Anterior cingulate cortex (tissue), 58 donors: ENCODE data around the gene SCO2.
"Not testable (repeated sequence)": the region's sequence is repeated elsewhere in the genome, so short reads cannot be mapped to it uniquely, and the experiment has no call there.

Experiments used
- DNase-seq, 58 donors: peaks; one replicate each; lab custom pipeline; 2025; lab: John Stamatoyannopoulos, UW

The SCO2 gene

DNA sequence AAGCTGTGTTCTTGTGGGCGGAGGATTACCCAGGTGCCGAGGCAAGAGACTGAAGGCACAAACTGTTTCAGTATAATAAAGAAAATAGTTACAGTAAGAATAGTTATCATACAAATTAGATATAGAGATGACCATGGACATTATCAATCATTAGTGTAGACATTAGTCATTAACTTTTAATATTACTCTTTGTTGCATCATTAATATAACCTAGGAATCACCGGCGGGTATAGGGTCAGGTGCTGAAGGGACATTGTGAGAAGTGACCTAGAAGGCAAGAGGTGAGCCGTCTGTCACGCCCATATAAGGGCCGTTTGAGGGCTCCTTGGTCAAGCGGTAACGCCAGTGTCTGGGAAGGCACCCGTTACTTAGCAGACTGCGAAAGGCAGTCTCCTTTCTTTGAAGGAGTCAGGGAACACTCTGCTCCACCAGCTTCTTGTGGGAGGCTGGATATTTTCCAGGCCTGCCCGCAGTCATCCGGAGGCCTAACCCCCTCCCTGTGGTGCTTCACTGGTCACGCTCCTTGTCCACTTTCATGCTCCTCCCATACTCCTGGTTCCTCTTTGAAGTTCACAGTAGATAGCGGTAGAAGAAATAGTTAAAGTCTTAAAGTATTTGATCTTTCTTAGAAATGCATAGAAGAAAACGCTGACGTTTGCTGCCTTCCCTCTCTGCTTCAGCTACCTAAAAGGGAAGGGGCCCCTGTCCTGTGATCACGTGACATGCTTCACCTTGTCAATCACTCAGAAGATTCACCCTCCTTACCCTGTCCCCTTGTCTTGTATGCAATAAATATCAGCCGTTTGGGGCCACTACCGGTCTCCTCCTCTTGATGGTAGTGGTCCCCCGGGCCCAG, 8.7 kb upstream of the SCO2 start:
- DNase-seq = not testable (repeated sequence)

DNA sequence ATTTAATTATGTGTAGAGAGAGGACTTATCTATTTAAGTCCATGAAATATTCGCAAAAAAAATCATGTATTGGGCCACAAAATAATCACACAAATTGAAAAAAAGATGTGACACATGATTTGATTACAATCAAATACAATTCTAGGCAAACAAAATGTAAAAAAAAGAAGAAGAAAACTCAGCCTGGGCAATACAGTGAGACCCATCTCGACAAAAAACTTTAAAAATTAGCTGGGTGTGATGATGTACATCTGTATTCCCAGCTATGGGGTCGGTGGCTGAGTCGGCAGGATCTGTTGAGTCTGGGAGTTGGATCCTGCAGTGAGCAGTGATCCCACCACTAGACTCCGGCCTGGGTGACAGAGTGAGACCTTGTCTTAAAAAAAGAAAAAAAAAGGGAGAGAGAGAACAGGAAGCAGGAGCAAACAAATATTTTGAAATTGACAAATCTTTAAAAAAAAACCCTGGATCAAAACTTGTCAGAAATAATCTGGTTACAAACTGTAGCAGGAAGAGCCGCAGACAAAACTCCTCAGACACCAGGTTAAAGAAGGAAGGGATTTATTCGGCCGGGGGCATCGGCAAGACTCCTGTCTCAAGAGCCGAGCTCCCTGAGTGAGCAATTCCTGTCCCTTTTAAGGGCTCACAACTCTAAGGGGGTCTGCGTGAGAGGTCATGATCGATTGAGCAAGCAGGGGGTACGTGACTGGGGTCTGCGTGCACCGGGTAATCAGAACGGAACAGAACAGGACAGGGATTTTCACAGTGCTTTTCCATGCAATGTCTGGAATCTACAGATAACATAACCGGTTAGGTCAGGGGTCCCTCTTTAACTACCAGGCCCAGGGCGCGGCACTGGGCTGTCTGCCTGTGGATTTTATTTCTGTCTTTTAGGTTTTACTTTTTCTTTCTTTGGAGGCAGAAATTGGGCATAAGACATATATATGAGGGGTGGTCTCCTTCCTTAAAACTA, 7.7 kb upstream of the SCO2 start:
- no peak for DNase-seq

DNA sequence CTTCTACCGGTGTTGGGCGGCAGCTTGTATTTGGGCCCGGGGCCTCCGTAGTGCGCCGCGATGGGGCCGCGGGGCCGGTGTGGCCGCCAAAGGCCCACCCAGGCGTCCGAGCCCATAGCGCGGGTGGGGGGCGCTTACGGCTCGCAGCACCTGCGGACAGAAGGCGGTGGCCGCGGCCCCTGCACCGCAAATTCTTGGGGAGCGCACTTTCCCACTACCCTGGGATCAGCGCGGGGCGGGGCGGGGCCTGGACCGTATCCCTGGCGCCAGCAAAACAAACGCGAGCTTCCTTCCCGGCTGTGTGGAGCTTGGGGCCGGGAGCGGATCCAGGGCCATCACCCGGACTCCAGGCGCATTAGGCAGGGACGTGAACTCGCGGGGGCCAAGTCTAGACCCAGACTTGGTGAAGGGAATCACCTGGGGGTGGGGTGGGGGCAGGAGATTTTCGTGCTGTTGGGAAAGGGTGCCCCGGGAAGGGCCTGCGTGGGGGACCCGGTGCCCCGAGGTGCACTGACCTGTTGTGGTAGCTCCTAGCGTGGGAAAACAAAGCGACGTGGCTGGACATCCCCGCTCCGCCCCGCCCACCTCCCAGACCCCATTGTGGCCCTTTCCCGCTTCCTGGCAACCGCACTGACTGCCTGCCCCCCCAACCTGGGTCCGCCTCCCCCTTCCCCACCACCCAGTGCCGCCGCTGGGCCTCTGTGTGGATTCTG, 6.7 kb upstream of the SCO2 start:
- no peak for DNase-seq

DNA sequence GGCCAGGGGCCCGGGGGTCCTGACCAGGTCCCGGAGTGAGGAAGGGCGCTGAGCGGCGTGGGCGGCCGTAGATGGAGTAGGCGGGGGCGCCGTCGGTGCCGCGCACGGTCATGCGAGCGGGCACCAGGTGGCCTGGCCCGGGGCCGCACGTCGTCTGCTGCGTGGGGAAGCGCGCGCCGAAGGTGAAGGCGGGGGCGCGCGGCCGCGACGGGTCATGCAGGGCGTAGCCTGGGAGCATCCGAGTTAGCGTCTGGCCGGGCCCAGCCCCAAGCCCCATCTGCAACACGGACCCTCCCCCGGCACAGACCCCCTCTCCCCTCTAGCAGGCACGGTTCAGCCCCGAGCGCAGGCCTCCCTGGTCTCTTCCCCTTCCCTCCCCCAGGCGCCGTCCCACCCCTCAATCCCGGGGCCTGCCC, 6.2 kb upstream of the SCO2 start:
- no peak for DNase-seq

DNA sequence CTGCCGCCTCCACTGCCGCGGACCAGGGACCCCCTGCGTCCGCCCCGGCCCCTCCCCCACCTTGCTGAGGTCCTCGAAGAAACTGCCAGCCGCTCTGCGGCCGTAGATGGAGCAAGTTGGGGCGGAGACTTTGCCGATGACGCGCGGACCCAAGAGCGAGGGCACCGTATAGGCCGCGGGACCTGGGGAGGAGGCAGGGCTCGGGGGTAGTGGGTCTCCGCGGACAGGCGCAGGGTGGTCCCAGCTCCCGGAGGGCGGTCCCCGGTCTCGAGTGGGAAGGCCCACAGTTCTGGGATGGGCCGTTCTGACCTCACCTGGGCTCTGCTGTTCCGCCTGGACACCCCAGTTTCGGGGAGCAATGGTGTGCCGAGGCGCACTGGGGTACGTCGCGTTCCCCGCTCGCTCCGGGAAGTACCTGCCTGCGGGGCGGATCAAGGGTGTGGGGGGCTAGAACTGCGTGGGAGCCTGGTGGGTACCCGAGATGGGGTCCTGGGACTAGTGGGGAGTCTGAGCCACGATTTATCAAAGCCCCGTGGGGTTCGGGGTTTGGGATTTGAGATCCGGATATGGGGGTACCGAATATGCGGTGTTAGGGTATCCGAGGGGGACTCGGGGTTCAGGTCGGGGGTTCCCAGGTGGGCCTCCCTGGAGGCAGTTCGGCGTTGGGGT, 5.6 kb upstream of the SCO2 start:
- DNase-seq = peak in 1 of 58 donors; percentile 13

DNA sequence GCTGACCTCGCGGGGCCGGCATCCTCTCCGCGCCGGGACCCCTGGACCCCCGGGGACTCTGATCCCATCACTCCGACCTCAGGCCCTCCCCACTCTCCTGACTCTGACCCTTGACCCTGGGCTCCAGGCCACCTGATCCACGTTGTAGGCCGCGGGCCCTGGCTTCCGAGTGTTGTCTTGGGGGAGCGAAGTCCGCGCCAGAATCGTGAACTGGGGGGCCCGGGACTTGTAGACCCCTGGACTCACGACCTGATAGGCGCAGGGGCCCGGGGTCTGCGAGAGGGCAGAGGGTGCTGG, 5.1 kb upstream of the SCO2 start:
- no peak for DNase-seq

DNA sequence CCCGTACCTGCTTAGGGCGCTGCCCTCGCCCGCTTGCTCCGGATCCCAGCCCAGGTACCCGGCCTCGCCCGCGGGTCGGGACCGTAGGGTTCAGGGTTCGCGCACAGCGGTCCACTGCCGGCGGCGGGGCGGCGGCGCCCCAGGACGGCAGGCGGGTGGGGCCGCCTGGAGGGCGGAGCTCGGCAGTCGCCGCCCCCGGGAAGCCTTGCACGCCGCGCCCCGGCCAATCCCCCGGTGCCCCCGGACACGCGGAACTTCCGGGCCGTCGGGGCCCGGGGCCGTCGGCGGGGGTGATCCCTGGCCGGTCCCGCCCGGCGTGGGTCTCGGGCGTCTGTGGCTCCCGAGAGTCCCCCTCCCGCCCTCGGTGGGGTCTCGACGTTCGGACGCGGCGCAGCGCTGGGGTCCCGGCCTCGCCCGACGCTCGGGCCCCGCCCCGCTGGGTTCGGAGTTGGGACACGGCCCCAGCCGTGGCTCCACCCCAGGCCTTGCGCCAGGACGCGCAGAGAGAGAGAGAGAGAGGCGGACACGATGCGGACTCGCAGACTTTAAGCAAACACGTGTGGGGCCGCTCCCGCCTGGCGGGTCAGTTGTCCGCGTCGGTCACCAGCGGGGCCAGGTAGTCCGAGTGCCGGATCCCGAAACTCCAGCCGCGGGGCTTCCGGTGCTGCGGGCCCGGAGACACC, 4.6 kb upstream of the SCO2 start, which contains the start of gene TYMP:
Gene TYMP, minus strand, starts transcription at position 116 of the 683 bp plus-strand sequence. CDS start 303 bp downstream, outside the sequence.
- peak in 1 of 58 donors; percentile 21 for DNase-seq

DNA sequence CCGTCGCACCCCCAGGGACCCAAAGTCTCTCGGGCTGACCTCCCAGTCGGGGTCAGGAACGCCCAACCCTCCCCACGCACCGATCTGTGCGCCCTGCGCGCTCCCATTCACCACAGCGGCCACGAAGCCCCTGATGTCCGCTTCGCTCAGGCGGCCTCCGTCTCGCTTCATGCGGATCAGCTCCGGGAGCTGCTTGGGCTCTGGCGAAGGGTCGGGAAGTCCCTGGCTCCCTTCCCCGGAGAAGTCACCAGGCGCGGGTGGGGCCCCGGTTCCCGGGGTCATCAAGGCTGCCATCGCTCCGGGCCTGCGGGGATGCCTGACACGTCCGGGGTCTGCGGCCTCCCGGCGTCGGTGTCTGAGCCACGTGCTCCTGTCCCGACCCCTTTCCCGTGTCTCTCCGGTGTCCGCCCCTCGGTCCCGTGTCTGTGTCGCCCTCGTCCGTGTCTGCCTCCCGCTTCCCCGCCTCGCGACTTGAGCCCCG, 4.1 kb upstream of the SCO2 start:
- no peak for DNase-seq

DNA sequence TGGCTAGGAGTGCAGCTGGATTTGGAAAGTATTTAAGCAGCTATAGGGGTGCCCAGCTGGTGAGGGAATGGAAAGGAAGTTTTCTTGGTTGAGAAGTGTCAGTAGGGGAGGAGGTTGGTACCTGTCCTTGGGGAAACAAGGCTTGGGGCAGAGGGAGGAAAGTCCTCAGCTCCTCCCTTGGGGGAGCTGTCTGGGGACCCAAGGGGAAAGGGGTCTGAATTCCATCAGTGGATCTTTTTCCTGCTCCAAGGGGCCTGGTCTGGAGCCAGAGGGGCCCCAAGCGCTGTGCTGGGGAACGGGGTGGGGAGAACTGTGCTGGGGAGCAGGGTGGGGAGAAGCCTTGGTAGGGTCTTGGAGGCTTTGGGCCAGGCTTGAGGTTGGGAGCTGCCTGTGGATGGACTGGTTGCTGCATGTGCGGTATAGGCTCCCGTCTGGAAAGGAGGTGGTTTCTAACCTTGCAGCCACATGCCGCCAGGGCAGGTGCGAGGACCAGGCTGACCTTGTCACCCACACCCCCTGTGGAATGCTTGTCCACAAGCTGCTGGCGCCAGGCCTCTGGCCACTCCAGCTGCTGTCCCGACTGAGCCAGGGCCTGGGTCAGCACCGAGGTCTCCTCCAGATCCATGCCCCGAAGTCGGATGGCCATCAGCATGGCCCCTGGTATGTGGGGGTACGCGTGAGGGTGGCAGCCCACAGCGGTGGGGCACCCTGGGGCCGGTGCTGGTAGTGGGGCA, 3.5 kb upstream of the SCO2 start:
- DNase-seq = no peak

DNA sequence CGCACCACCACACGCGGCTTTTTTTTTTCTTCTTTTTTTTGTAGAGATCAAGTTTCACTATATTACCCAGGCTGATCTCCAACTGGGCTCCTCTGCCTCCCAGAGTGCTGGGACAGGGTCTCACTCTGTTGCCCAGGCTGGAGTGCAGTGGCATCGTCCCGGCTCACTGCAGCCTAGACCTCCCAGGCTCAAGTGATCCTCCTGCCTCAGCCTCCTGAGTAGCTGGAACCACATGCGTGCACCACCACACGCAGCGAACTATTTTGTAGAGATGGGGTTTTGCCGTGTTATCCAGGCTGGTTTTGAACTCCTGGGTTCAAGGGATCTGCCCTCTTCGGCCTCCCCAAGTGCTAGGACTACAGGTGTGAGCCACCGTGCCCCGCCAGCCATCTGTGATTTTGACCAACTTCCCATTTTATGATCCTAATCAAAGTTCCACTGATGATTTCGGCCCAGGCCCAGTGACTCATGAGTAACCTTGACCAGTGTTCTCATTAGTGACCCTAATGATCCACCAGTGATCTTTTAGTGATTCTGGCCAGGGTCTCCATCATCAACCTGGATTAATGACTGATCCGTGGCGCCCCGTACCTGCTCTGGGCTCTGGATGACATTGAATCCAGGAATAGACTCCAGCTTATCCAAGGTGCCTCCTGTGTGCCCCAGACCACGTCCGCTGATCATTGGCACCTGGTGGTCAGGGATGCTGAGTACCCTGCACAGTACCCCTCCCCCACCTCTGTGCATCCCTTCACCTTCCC, 2.7 kb upstream of the SCO2 start:
- no peak for DNase-seq

DNA sequence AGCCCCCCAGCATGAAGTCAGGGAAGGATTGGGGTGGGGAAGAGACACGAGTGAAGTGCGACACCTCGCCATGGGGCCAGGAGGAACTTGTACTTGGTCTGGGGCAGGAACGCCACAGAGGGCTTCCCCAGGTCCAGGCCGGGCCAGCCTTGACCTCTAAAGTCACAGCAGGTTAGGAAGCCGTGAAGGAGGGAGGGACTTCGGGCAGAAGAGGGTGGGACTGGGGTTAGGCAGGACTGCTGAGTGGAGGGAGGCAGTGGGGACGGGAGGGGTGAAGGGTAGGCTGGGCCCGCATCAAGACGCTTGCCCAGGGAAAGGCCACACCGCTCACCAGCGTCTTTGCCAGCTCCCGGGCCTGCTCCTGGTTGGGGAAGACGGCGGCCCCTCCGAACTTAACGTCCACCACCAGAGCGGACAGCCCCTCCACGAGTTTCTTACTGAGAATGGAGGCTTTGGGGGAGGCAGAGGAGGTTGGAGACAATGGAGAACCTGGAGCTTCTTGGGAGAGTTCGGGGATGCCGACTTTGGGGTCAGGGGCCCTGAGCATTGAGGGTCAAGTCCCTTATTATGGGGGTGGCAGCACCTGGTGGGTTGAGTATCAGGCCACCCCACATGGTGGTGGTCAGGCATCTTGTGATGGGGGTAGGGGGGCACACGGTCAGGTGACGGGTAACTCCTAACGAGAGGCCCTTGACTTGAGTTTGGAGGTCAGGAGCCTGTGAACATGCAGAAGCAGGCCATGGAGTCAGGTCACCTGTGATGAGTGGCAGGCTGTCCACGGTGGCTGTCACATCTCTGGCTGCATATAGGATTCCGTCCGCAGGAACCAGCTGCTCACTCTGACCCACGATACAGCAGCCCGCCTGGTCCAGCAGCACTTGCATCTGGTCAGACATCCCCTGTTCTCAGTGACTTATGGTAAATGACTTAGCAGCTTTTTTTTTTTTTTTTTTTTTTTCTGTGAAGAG, 1.7 kb upstream of the SCO2 start:
- DNase-seq = no peak

DNA sequence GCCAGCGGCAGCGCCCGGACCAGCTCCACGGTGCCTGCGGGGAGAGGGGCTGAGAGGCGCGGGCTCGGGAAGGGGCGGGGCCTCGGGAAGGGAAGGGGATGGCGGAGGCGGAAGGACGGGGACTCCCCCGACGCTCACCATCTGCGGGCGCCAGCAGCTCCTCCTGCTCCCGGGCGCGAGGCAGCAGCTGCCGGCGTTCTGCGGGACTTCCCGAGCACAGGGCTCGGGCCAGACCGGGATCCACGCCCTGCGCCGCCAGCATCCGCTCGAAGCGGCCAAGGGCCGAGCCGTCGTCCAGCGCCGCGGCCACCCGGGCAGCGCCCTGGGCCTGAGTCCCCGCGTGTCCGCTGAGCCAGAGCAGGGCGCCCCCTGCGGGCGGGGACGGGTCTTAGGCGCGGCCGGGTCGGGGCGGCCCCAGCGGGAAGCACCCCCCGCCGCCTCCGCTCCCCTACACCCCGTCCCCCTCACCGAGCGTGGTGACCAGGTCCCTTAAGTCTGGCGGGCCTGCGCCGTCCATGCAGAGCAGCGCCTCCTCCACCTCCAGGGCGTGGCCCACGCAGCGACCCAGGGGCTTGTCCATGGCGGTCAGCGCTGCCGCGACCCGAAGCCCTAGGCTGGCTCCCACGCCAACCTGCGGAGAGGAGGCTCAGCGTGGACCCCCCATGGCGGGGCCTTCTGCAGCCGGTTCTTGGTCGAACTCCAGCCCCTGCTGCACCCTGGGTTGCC, 873 bp upstream of the SCO2 start:
- DNase-seq = peak in 37 of 58 donors; percentile 40 to 80 (median 68)

DNA sequence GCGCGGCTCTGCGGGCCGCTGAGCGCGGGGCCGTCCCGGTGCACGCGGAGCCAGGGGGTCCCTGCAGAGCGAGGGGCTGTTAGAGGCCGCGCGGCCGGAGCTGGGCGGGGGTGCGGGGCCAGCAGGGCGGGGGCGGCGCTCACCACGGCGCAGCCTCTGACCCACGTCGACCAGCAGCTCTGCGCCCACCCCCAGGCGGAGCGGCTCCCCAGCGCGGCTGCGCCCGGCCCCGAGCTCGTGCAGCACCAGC, 385 bp upstream of the SCO2 start:
- DNase-seq = peak in 19 of 58 donors; percentile 46 to 90 (median 75)

DNA sequence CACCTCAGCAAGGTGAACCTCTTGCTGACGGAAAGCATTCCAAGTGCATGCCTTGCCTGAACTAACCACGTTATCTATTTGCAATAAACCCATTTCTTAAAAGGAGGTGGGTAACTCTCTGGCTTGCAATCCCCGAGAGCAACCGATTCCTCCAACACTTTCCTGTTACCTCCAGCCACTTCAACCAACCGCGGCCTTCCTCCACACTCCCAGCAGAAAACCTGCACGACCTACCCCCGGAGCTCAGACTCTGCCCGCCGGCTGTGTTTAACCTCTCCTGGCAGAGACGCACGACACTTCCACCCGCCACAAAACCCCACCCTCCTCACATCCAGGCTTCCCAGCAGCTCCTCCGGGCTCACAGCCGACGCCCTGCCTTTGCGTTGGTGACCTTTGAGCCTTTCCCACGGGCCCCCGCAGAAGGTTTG, 708 bp downstream of the SCO2 start:
- no peak for DNase-seq

DNA sequence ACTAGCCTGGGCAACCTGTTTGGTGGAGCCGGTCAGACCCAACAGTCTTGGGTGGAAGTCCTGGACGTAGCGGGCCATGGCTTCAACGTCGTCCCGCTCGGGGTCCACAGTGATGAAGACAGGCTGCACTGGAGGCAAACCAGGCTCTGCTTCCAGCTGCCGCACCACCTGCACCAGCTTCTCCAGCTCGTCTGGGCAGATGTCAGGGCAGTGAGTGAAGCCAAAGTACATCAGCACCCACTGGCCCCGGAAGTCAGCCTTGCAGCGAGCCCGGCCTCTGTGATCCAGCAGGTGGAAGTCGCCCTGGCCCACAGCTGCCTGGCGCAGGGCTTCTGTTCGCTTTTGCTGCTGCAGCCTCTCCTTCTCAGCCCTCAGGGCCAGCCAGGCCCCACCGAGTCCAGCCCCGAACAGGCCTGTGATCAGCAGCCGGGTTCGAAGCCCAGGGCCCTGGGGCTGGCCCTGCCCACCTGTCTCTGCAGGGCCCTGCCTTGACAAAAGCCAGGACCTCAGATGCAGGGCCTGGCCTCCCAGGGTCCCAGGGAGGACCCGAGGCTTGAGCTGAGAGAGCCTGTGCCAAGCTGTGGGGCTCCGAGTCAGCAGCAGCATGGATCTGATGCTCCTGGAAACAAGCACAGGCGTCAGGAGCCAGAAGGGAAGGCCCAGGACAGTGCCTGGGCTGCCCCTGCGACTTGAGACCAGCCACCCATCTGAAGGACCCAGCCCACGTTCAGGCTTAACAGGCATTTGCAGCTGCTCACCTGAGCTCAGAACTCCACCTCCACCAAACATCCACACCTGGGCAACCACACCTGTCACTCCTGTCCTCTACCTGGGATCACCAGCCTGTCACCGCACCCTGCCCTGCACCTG, 1.4 kb downstream of the SCO2 start:
- no peak for DNase-seq
